ENCODE measurements around the gene SCMH1. TPM values are rescaled to one million over a fixed set of nuclear protein-coding genes. Genes with fewer than 3 reads are reported as not detected.

SCMH1 gene
- total RNA-seq, 1 donor from 2014 or later = 13.0 TPM

DNA sequence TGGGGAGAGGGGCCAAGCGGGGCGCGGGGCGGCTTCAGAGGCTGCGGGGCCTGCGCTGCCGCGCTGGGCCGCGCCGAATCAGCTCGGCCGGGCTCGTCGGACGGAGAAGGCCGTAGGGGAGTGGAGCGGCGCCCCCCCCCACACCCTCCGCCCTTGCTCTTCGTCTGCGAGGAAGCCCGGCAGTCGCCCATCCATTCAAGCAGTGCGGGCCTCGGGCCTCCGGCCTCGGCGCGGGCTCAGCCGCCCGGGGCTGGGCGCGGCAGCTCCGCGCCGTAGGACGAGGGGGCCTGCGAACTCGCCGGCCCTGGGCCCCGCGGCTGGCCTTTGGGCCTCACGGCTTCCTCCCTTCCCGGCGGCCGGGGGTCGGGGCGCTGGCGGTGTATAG lies 262.0 kb downstream of the SCMH1 start:
- peaks cover 0 to 12% (median 7%) of the 10 kb centered on the region in 3 donors for H3K36me3 ChIP-seq (ENCODE audit: control insufficient read depth in 3 of 3, insufficient read depth in 3 of 3, low read length in 3 of 3)
- H3K27ac ChIP-seq (ENCODE audit: low read depth, low read length) = peak overlapping the region; percentile 83
- no peaks in the 10 kb centered on the region for H3K9me3 ChIP-seq (ENCODE audit: control insufficient read depth in 3 of 3, low read length in 3 of 3)
- H3K4me1 ChIP-seq (ENCODE audit: control insufficient read depth in 3 of 3, insufficient read depth in 3 of 3, low read length in 3 of 3) = peaks cover 11 to 16% (median 12%) of the 10 kb centered on the region in 3 donors
- peak overlapping the region; percentile 62 to 97 (median 90) for H3K4me3 ChIP-seq (ENCODE audit: low read length in 3 of 3)
- H3K27me3 ChIP-seq (ENCODE audit: control insufficient read depth in 3 of 3, insufficient read depth in 3 of 3, low read length in 3 of 3) = no peaks in the 10 kb centered on the region
- H3K9ac ChIP-seq (ENCODE audit: low read depth in 1 of 3, low read length in 3 of 3) = peak overlapping the region in 2 of 3 donors; percentile 71 to 92

DNA sequence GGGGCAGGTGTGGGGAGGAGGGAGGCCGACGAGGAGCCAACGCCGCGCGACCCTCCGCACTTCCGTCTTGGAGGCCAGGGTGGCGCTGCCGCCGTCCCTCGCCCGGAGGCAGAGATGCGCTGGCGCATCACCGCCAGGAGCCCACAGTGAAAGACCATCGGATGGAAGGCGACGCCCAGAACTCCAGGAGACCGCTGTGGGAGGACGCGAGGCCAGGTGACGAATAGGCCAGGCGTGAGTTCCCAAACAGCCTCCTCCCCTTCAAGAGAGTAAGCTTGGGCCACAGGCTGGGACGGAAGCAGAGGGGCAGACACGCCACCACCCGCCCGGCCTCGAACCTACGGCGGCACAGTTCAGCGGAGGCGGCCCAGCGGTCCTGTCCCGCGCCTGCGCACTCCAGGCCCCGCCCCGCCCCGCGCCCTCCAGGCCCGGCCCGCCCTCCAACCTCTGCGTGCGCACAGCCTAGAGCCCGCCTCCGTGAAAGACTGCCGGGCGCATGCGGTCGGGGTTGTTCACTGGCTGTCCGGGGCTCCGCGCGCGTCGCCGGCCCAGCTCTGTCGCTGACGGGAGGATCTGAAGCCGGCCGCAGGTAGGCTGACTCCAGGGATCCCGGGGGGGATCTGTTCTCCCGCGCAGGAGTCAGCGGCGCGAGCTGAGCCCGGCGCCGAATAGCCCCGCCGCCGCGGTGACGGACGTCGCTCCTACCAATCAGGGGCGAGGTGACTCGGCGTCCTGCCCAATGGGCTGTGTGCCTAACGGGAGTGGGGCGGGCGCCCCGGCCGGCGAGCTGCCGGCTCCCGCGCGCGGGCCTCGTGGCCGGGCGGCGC lies 262.7 kb downstream of the SCMH1 start, which contains the start of gene CTPS1:
Gene CTPS1 (plus strand): TSS at position 456 of the 827 bp plus-strand sequence. CDS start 3,595 bp downstream, outside the sequence.
- peak within 1 kb of the TSS; percentile 83 for H3K27ac ChIP-seq (ENCODE audit: low read depth, low read length)

DNA sequence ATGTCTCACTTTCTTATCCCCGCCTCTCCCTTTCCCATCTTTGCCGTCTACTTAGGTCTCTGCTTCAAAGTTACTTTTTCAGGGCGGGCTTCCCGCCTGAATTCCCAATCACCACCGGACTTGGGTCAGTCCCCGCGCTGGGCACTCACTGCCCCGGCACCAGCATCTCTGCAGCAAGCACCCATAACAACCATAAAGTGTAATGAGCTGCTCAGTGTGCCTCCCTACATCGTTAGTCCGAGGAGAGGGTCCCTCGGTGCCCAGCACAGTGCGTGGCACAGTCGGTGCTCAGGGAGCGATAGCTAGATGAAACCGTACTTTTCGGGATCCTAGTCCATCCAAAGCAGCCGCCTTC lies 263.2 kb downstream of the SCMH1 start:
- Histone ChIP-seq H3K4me3 (ENCODE audit: low read length in 3 of 3) (peak overlapping the region; percentile 89 to 97 (median 90)), H3K4me1 (ENCODE audit: control insufficient read depth in 3 of 3, insufficient read depth in 3 of 3, low read length in 3 of 3) (peaks cover 11 to 16% (median 12%) of the 10 kb centered on the region in 3 donors), H3K27ac (ENCODE audit: low read depth, low read length) (peak overlapping the region; percentile 83)

More for the DNA sequence above, 262.7 kb downstream of the SCMH1 start, which contains the start of gene CTPS1:
- H3K36me3 ChIP-seq (ENCODE audit: control insufficient read depth in 3 of 3, insufficient read depth in 3 of 3, low read length in 3 of 3) = peaks cover 0 to 7% (median 5%) of the 10 kb centered on the region in 3 donors
- H3K4me1 ChIP-seq (ENCODE audit: control insufficient read depth in 3 of 3, insufficient read depth in 3 of 3, low read length in 3 of 3) = peaks cover 11 to 16% (median 12%) of the 10 kb centered on the region in 3 donors
- H3K4me3 ChIP-seq (ENCODE audit: low read length in 3 of 3) = peak within 1 kb of the TSS; percentile 89 to 97 (median 90)
- no peaks in the 10 kb centered on the region for H3K27me3 ChIP-seq (ENCODE audit: control insufficient read depth in 3 of 3, insufficient read depth in 3 of 3, low read length in 3 of 3)
- no peaks in the 10 kb centered on the region for H3K9me3 ChIP-seq (ENCODE audit: control insufficient read depth in 3 of 3, low read length in 3 of 3)
- peak within 1 kb of the TSS; percentile 87 to 92 (median 89) for H3K9ac ChIP-seq (ENCODE audit: low read depth in 1 of 3, low read length in 3 of 3)

DNA sequence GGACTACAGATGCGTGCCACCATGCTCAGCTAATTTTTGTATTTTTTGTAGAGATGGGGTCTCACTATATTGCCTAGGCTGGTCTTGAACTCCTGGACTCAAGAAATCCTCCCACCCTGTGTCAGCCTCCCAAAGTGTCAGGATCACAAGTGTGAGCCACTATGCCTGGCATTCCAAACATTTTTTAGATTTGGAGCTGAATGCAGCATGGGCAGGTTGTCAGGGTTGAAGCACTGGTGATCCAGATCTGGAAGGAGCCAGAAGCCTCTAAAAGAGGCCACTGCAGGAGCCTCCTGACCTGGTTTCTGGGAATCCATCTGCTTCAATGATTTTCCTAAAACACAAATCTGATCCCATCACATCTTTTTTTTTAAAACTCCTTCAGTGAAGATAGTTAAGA lies 264.4 kb downstream of the SCMH1 start:
- Histone ChIP-seq H3K36me3 (ENCODE audit: control insufficient read depth in 3 of 3, insufficient read depth in 3 of 3, low read length in 3 of 3) (no peaks in the 10 kb centered on the region), H3K4me3 (ENCODE audit: low read length in 3 of 3) (no peak overlapping the region), H3K27me3 (ENCODE audit: control insufficient read depth in 3 of 3, insufficient read depth in 3 of 3, low read length in 3 of 3) (no peaks in the 10 kb centered on the region), H3K9ac (ENCODE audit: low read depth in 1 of 3, low read length in 3 of 3) (no peak overlapping the region), H3K4me1 (ENCODE audit: control insufficient read depth in 3 of 3, insufficient read depth in 3 of 3, low read length in 3 of 3) (peaks cover 11 to 16% (median 12%) of the 10 kb centered on the region in 3 donors), H3K9me3 (ENCODE audit: control insufficient read depth in 3 of 3, low read length in 3 of 3) (no peaks in the 10 kb centered on the region), H3K27ac (ENCODE audit: low read depth, low read length) (no peak overlapping the region)

More for the DNA sequence above, 263.2 kb downstream of the SCMH1 start:
- H3K9me3 ChIP-seq (ENCODE audit: control insufficient read depth in 3 of 3, low read length in 3 of 3) = no peaks in the 10 kb centered on the region
- peak overlapping the region; percentile 87 to 92 (median 89) for H3K9ac ChIP-seq (ENCODE audit: low read depth in 1 of 3, low read length in 3 of 3)
- no peaks in the 10 kb centered on the region for H3K27me3 ChIP-seq (ENCODE audit: control insufficient read depth in 3 of 3, insufficient read depth in 3 of 3, low read length in 3 of 3)
- H3K36me3 ChIP-seq (ENCODE audit: control insufficient read depth in 3 of 3, insufficient read depth in 3 of 3, low read length in 3 of 3) = peaks cover 0 to 6% (median 3%) of the 10 kb centered on the region in 3 donors

Other genes with a start within 250 kb of the SCMH1 start
- gene SLFNL1, start 220.6 kb downstream of the SCMH1 start, total RNA-seq = 0.52 TPM
- gene FOXO6, start 119.1 kb upstream of the SCMH1 start, total RNA-seq = 2.6 TPM
- not detected for gene EDN2, start 242.4 kb upstream of the SCMH1 start, total RNA-seq

All from skeletal muscle tissue (tissue), 4 donors.